Right atrium auricular region (tissue), 2 donors: ENCODE measurements around the gene HOXD8. TPM values are rescaled to one million over a fixed set of nuclear protein-coding genes. Genes with fewer than 3 reads are reported as not detected.

Experiments used
- DNase-seq: peaks from one replicate; pipeline ENCODE4 v3.0.0-alpha.2; 2019; ENCODE audit warnings: low spot score
- H3K27ac ChIP-seq, 2 donors: fragments of 200-600 bp; sonication (generic); 1 replicate in 1 of 2; 2 replicates in 1 of 2; pipeline ENCODE4 v1.5.1; 2016 to 2019
- H3K27me3 ChIP-seq, 2 donors: fragments of 200-600 bp; sonication (generic); one replicate each; pipeline versions ENCODE4 v1.5.1 to v1.6.0; 2017 to 2019
- H3K36me3 ChIP-seq: fragments of 200-600 bp; sonication (generic); one replicate; pipeline ENCODE4 v1.5.1; 2016
- H3K4me1 ChIP-seq, 2 donors: fragments of 200-600 bp; sonication (generic); one replicate each; pipeline versions ENCODE4 v1.5.1 to v1.6.0; 2017 to 2019
- H3K4me3 ChIP-seq, 2 donors: fragments of 200-600 bp; sonication (generic); 1 replicate in 1 of 2; 2 replicates in 1 of 2; pipeline ENCODE4 v1.5.1; 2017 to 2019; ENCODE audit warnings: mild to moderate bottlenecking in 1 of 2, moderate library complexity in 1 of 2
- H3K9me3 ChIP-seq, 2 donors: fragments of 200-600 bp; sonication (generic); one replicate each; pipeline ENCODE4 v1.5.1; 2019
- CTCF ChIP-seq, 2 donors: fragments of 200-600 bp; sonication (generic); IDR thresholded peaks; one replicate each; pipeline ENCODE4 v1.5.1; 2019; ENCODE audit warnings: antibody characterized with exemption in 2 of 2
- total RNA-seq, 2 donors: library from RNA; depleted of rRNA; stranded (reverse); fragments of >200 nt; gene quantifications; one replicate each; pipeline ENCODE4 v1.1.0, GENCODE V29; 2016

The HOXD8 gene
- 1 to 10 TPM in 1 of 2 donors, under 1 TPM in 1; 0.55 to 1.1 TPM for total RNA-seq

GRCh38 chr2:176128982-176129796, at the start of gene HOXD8:
TSS of gene HOXD8 (plus strand) at chr2:176129705. CDS start at chr2:176130367, 662 bp downstream.
- peak within 1 kb of the TSS; percentile 60 to 79 for H3K27ac ChIP-seq
- peaks cover 48 to 63% of the 10 kb centered on the region in 2 donors for H3K27me3 ChIP-seq
- H3K4me1 ChIP-seq, result peaks cover 0 to 23% of the 10 kb centered on the region in 2 donors
- no peak for TF ChIP-seq CTCF (IDR thresholded peaks at IDR 0.05)
- no peaks in the 10 kb centered on the region for H3K36me3 ChIP-seq
- no peak for DNase-seq
- peak within 1 kb of the TSS; percentile 38 to 52 for H3K4me3 ChIP-seq
- H3K9me3 ChIP-seq, result no peaks in the 10 kb centered on the region

GRCh38 chr2:176079831-176080539, 49.5 kb upstream of the HOXD8 start:
- DNase-seq, result peak; percentile 54
- peaks cover 0 to 6% of the 10 kb centered on the region in 2 donors for H3K9me3 ChIP-seq
- no peaks in the 10 kb centered on the region for H3K36me3 ChIP-seq
- H3K4me3 ChIP-seq, result peak overlapping the region in 1 of 2 donors; percentile 35
- H3K27ac ChIP-seq, result no peak overlapping the region
- peaks cover 0 to 30% of the 10 kb centered on the region in 2 donors for H3K4me1 ChIP-seq
- peak; percentile 71 to 79 for TF ChIP-seq CTCF (IDR thresholded peaks at IDR 0.05)
- peaks cover 65 to 80% of the 10 kb centered on the region in 2 donors for H3K27me3 ChIP-seq

- DNase-seq, result peak; percentile 51
- H3K27me3 ChIP-seq, result peaks cover 66 to 80% of the 10 kb centered on the region in 2 donors
- TF ChIP-seq CTCF (IDR thresholded peaks at IDR 0.05), result no peak
- H3K27ac ChIP-seq, result no peak overlapping the region
- H3K4me3 ChIP-seq, result peak overlapping the region in 1 of 2 donors; percentile 31
- peaks cover 0 to 38% of the 10 kb centered on the region in 2 donors for H3K4me1 ChIP-seq
- peaks cover 0 to 6% of the 10 kb centered on the region in 2 donors for H3K9me3 ChIP-seq
- no peaks in the 10 kb centered on the region for H3K36me3 ChIP-seq
Observed at GRCh38 chr2:176080540-176081375, 48.7 kb upstream of the HOXD8 start.

- TF ChIP-seq CTCF (IDR thresholded peaks at IDR 0.05), result no peak
- peaks cover 72 to 80% of the 10 kb centered on the region in 2 donors for H3K27me3 ChIP-seq
- DNase-seq, result peak; percentile 2
- no peaks in the 10 kb centered on the region for H3K36me3 ChIP-seq
- peaks cover 0 to 3% of the 10 kb centered on the region in 2 donors for H3K9me3 ChIP-seq
- no peak overlapping the region for H3K4me3 ChIP-seq
- H3K27ac ChIP-seq, result no peak overlapping the region
- peaks cover 0 to 45% of the 10 kb centered on the region in 2 donors for H3K4me1 ChIP-seq
Observed at GRCh38 chr2:176081376-176081836, 48.1 kb upstream of the HOXD8 start.

GRCh38 chr2:176081837-176082524, 47.5 kb upstream of the HOXD8 start:
- peaks cover 72 to 82% of the 10 kb centered on the region in 2 donors for H3K27me3 ChIP-seq
- H3K4me3 ChIP-seq, result no peak overlapping the region
- no peak overlapping the region for H3K27ac ChIP-seq
- no peaks in the 10 kb centered on the region for H3K36me3 ChIP-seq
- no peak for TF ChIP-seq CTCF (IDR thresholded peaks at IDR 0.05)
- peaks cover 0 to 45% of the 10 kb centered on the region in 2 donors for H3K4me1 ChIP-seq
- peak; percentile 28 for DNase-seq
- no peaks in the 10 kb centered on the region for H3K9me3 ChIP-seq
